Neural cell (in vitro differentiated cells): ENCODE data around the gene SLC4A7. TPM values are rescaled to one million over a fixed set of nuclear protein-coding genes. Genes with fewer than 3 reads are reported as not detected.

Source experiments
- H2AFZ ChIP-seq: fragments of 200-600, 300-800 bp; sonication (generic), shearing (Covaris generic); 2 replicates; pipeline ENCODE4 v1.6.0; 2014; ENCODE audit warnings: low read depth, mild to moderate bottlenecking, antibody characterized with exemption, low read length, moderate library complexity
- H3F3A ChIP-seq: fragments of 200-600 bp; shearing (Covaris generic); 2 replicates; pipeline ENCODE4 v1.6.1; 2016; ENCODE audit warnings: mild to moderate bottlenecking, moderate library complexity, mixed read lengths, antibody characterized with exemption, low read length; ENCODE audit not compliant: insufficient read depth, poor library complexity, severe bottlenecking
- H3K27ac ChIP-seq: fragments of 200-600, 300-800 bp; sonication (generic), shearing (Covaris generic); 2 replicates; pipeline ENCODE4 v1.5.1; 2014; ENCODE audit warnings: mild to moderate bottlenecking, low read length, moderate library complexity
- H3K27me3 ChIP-seq: fragments of 300-800, 200-600 bp; sonication (generic), shearing (Covaris generic); 2 replicates; pipeline ENCODE4 v1.6.0; 2014; ENCODE audit warnings: mild to moderate bottlenecking, low read depth, low read length, moderate library complexity; ENCODE audit not compliant: insufficient read depth
- H3K36me3 ChIP-seq: fragments of 300-800, 200-600 bp; sonication (generic), shearing (Covaris generic); 2 replicates; pipeline ENCODE4 v1.5.1; 2014; ENCODE audit warnings: mild to moderate bottlenecking, antibody characterized with exemption, low read length, moderate library complexity; ENCODE audit not compliant: insufficient read depth
- H3K4me2 ChIP-seq: fragments of 300-800, 200-600 bp; sonication (generic), shearing (Covaris generic); 2 replicates; pipeline ENCODE4 v1.6.0; 2014; ENCODE audit warnings: mild to moderate bottlenecking, low read length
- H3K4me3 ChIP-seq: fragments of 300-800, 200-600 bp; sonication (generic), shearing (Covaris generic); 2 replicates; pipeline ENCODE4 v1.5.1; 2014; ENCODE audit warnings: mild to moderate bottlenecking, low read length, moderate library complexity
- H3K79me2 ChIP-seq: fragments of 200-600 bp; shearing (Covaris generic); replicated peaks from 2 replicates; pipeline ENCODE4 v1.6.0; 2014; ENCODE audit warnings: mild to moderate bottlenecking, low read length, moderate library complexity; ENCODE audit not compliant: insufficient read depth
- H3K9ac ChIP-seq: fragments of 300-800, 200-600 bp; sonication (generic), shearing (Covaris generic); 2 replicates; pipeline ENCODE4 v1.6.1; 2016; ENCODE audit warnings: mild to moderate bottlenecking, low read length, mixed read lengths
- H3K9me2 ChIP-seq: fragments of 200-600 bp; shearing (Covaris generic); 2 replicates; pipeline ENCODE4 v1.6.1; 2016; ENCODE audit warnings: mild to moderate bottlenecking, low read length, mixed read lengths; ENCODE audit not compliant: insufficient read depth
- H3K9me3 ChIP-seq: fragments of 200-600, 300-800 bp; sonication (generic), shearing (Covaris generic); 2 replicates; pipeline ENCODE4 v1.6.1; 2016; ENCODE audit warnings: mild to moderate bottlenecking, mixed run types, low read length, moderate library complexity, mixed read lengths
- H4K20me1 ChIP-seq: fragments of 200-600 bp; shearing (Covaris generic); 2 replicates; pipeline ENCODE4 v1.6.1; 2016; ENCODE audit warnings: mild to moderate bottlenecking, mixed run types; ENCODE audit not compliant: insufficient read depth
- EP300 ChIP-seq: fragments of 450-650 bp; conservative IDR thresholded peaks from 2 replicates; pipeline ENCODE4 v1.6.1; 2014; ENCODE audit warnings: antibody characterized with exemption, mild to moderate bottlenecking, moderate library complexity; ENCODE audit not compliant: poor library complexity, severe bottlenecking
- EZH2 ChIP-seq: fragments of 200-600, 300-800 bp; shearing (Covaris generic), sonication (generic); IDR thresholded peaks from 2 replicates; pipeline ENCODE4 v1.6.1; 2014; ENCODE audit warnings: antibody characterized with exemption, low read length, borderline replicate concordance, mild to moderate bottlenecking; ENCODE audit not compliant: insufficient read depth, poor library complexity, severe bottlenecking
- MXI1 ChIP-seq: fragments of 450-650 bp; conservative IDR thresholded peaks from 2 replicates; pipeline ENCODE4 v1.6.1; 2014; ENCODE audit warnings: antibody characterized with exemption, mild to moderate bottlenecking; ENCODE audit not compliant: poor library complexity, severe bottlenecking
- POLR2AphosphoS5 ChIP-seq: IDR thresholded peaks from 2 replicates; pipeline ENCODE4 v1.6.1; 2012
- RAD21 ChIP-seq: fragments of 450-650 bp; conservative IDR thresholded peaks from 2 replicates; pipeline ENCODE4 v1.6.1; 2014; ENCODE audit warnings: antibody characterized with exemption, mild to moderate bottlenecking, moderate library complexity
- REST ChIP-seq: IDR thresholded peaks from 2 replicates; pipeline ENCODE4 v1.6.1; 2012; ENCODE audit warnings: borderline replicate concordance
- SMC3 ChIP-seq: fragments of 450-650 bp; conservative IDR thresholded peaks from 2 replicates; pipeline ENCODE4 v1.6.1; 2014; ENCODE audit warnings: antibody characterized with exemption, mild to moderate bottlenecking, moderate library complexity; ENCODE audit not compliant: poor library complexity
- TAF1 ChIP-seq: IDR thresholded peaks from 2 replicates; pipeline ENCODE4 v1.6.1; 2012; ENCODE audit warnings: low read depth
- polyA plus RNA-seq: library from polyadenylated mRNA; depleted of rRNA; stranded (reverse); fragments of >200 nt; gene quantifications from 2 replicates; pipeline ENCODE4 v1.2.3, GENCODE V29; 2014
- TF ChIP-seq, protein P1 (sequence below): fragments of 450-650 bp; IDR thresholded peaks from 2 replicates; pipeline ENCODE4 v1.5.1; 2014; ENCODE audit warnings: antibody characterized with exemption, mild to moderate bottlenecking, moderate library complexity; ENCODE audit not compliant: poor library complexity, severe bottlenecking

Gene SLC4A7
- polyA plus RNA-seq, 1 donor from 2014 or later, result 96.9 TPM

DNA sequence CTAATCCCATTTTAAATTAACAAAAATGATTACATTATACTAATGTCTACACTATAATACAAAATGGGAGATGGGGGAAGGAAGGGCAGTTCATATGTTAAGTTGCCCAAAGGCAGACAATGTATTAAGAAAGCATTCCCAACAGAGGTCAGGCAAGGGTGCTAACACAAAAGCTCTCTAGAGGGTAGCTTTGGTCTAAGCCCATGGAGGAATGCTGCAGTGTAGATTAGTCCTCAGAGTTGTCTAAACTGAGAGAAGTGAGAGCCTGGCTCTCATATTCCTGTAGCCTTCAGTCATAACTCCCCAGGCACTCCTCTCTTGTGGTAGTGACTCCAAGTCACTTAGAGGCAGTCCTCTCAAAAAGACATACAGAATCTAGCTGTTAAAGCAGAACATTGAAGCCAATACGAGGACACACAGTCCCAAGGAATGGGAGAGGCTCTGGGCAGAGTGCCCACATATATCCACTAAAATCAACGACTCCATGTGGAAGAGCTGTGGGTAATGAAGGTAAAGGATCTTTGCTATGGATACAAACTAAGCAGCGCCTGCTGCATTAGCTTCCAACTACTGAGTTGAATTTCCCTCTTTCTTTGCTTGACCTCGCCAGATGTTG, 129.5 kb downstream of the SLC4A7 start:
- TF ChIP-seq EP300 (no peak), EZH2 (no peak), MXI1 (no peak), TAF1 (no peak), RAD21 (no peak), REST (no peak), SMC3 (no peak), POLR2AphosphoS5 (no peak)
- TF ChIP-seq, protein P1, sequence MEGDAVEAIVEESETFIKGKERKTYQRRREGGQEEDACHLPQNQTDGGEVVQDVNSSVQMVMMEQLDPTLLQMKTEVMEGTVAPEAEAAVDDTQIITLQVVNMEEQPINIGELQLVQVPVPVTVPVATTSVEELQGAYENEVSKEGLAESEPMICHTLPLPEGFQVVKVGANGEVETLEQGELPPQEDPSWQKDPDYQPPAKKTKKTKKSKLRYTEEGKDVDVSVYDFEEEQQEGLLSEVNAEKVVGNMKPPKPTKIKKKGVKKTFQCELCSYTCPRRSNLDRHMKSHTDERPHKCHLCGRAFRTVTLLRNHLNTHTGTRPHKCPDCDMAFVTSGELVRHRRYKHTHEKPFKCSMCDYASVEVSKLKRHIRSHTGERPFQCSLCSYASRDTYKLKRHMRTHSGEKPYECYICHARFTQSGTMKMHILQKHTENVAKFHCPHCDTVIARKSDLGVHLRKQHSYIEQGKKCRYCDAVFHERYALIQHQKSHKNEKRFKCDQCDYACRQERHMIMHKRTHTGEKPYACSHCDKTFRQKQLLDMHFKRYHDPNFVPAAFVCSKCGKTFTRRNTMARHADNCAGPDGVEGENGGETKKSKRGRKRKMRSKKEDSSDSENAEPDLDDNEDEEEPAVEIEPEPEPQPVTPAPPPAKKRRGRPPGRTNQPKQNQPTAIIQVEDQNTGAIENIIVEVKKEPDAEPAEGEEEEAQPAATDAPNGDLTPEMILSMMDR, result no peak
- Histone ChIP-seq H3K4me2 (no peak overlapping the region), H3K79me2 (no peaks in the 10 kb centered on the region), H3K36me3 (no peaks in the 10 kb centered on the region), H4K20me1 (no peaks in the 10 kb centered on the region), H2AFZ (no peak overlapping the region), H3K27ac (no peak overlapping the region), H3F3A (no peaks in the 10 kb centered on the region), H3K4me3 (no peak overlapping the region), H3K27me3 (no peaks in the 10 kb centered on the region), H3K9me3 (no peaks in the 10 kb centered on the region), H3K9me2 (no peaks in the 10 kb centered on the region), H3K9ac (no peak overlapping the region)

- H3K4me2 ChIP-seq, result no peak overlapping the region
- H3K9ac ChIP-seq, result no peak overlapping the region
- no peaks in the 10 kb centered on the region for H3K79me2 ChIP-seq
- H4K20me1 ChIP-seq, result no peaks in the 10 kb centered on the region
- H3K27me3 ChIP-seq, result no peaks in the 10 kb centered on the region
- no peak overlapping the region for H3K27ac ChIP-seq
- no peaks in the 10 kb centered on the region for H3F3A ChIP-seq
- no peaks in the 10 kb centered on the region for H3K9me3 ChIP-seq
- no peak overlapping the region for H2AFZ ChIP-seq
- H3K36me3 ChIP-seq, result no peaks in the 10 kb centered on the region
- no peak for TF ChIP-seq REST
- no peak for TF ChIP-seq RAD21
- TF ChIP-seq EZH2, result no peak
- no peak for TF ChIP-seq EP300
- TF ChIP-seq, protein P1, result no peak
- TF ChIP-seq SMC3, result no peak
- no peak for TF ChIP-seq MXI1
- no peak for TF ChIP-seq TAF1
- H3K4me3 ChIP-seq, result no peak overlapping the region
- no peaks in the 10 kb centered on the region for H3K9me2 ChIP-seq
Measured at GRCh38 chr3:27354161-27354560, 130.0 kb downstream of the SLC4A7 start.
